Measurements from ENCODE around the gene RAB3C. TPM values are rescaled to one million over a fixed set of nuclear protein-coding genes. Genes with fewer than 3 reads are reported as not detected.

Gene RAB3C
- total RNA-seq, 2 experiments from 2014 or later = not detected

- DNase-seq = no peak
- TF ChIP-seq CTCF (IDR thresholded peaks at IDR 0.05) = no peak
- no peak overlapping the region for H3K4me3 ChIP-seq (ENCODE audit: low read length)
- peaks cover 28% of the 10 kb centered on the region for H3K27me3 Mint-ChIP-seq
- no peaks in the 10 kb centered on the region for H3K36me3 Mint-ChIP-seq (ENCODE audit: low read depth)
- no peak for ATAC-seq (ENCODE audit: poor library complexity)
- POLR2A ChIA-PET = no interaction called here
- H3K4me3 Mint-ChIP-seq = no peak overlapping the region
- H3K4me1 Mint-ChIP-seq (ENCODE audit: low read depth) = no peaks in the 10 kb centered on the region
- no peak overlapping the region for H3K27ac Mint-ChIP-seq
- no peaks in the 10 kb centered on the region for H3K4me1 ChIP-seq (ENCODE audit: insufficient read depth, low read length)
- no peaks in the 10 kb centered on the region for H3K27me3 ChIP-seq (ENCODE audit: control insufficient read depth in 1 of 2, insufficient read depth in 2 of 2, low read length in 2 of 2)
- intact Hi-C loops (cut with DNase I, micrococcal nuclease) = no loop called here
- H3K9me3 ChIP-seq (ENCODE audit: control insufficient read depth in 1 of 2, insufficient read depth in 1 of 2, low read length in 2 of 2) = no peaks in the 10 kb centered on the region
- no peaks in the 10 kb centered on the region for H3K36me3 ChIP-seq (ENCODE audit: insufficient read depth, low read length)
- no peaks in the 10 kb centered on the region for H3K9me3 Mint-ChIP-seq
- CTCF ChIA-PET = no interaction called here
- H3K27ac ChIP-seq (ENCODE audit: low read depth in 1 of 2, low read length in 2 of 2) = no peak overlapping the region
These were observed 277.8 kb downstream of the RAB3C start for GRCh38 chr5:58860680-58861079.

GRCh38 chr5:58868931-58869330, 286.1 kb downstream of the RAB3C start:
- H3K4me3 Mint-ChIP-seq = no peak overlapping the region
- CTCF ChIA-PET = no interaction called here
- POLR2A ChIA-PET = no interaction called here
- no peak for TF ChIP-seq CTCF (IDR thresholded peaks at IDR 0.05)
- H3K9me3 Mint-ChIP-seq = no peaks in the 10 kb centered on the region
- DNase-seq = no peak
- intact Hi-C loops (cut with DNase I, micrococcal nuclease) = no loop called here
- peaks cover 5% of the 10 kb centered on the region for H3K27me3 Mint-ChIP-seq
- H3K27ac ChIP-seq (ENCODE audit: low read depth in 1 of 2, low read length in 2 of 2) = no peak overlapping the region
- no peak overlapping the region for H3K27ac Mint-ChIP-seq
- H3K4me1 Mint-ChIP-seq (ENCODE audit: low read depth) = no peaks in the 10 kb centered on the region
- no peaks in the 10 kb centered on the region for H3K4me1 ChIP-seq (ENCODE audit: insufficient read depth, low read length)
- H3K4me3 ChIP-seq (ENCODE audit: low read length) = no peak overlapping the region
- no peak for ATAC-seq (ENCODE audit: poor library complexity)
- no peaks in the 10 kb centered on the region for H3K36me3 Mint-ChIP-seq (ENCODE audit: low read depth)
- no peaks in the 10 kb centered on the region for H3K36me3 ChIP-seq (ENCODE audit: insufficient read depth, low read length)
- H3K27me3 ChIP-seq (ENCODE audit: control insufficient read depth in 1 of 2, insufficient read depth in 2 of 2, low read length in 2 of 2) = no peaks in the 10 kb centered on the region
- no peaks in the 10 kb centered on the region for H3K9me3 ChIP-seq (ENCODE audit: control insufficient read depth in 1 of 2, insufficient read depth in 1 of 2, low read length in 2 of 2)

GRCh38 chr5:58871648-58872242, 288.9 kb downstream of the RAB3C start:
- H3K36me3 Mint-ChIP-seq (ENCODE audit: low read depth) = no peaks in the 10 kb centered on the region
- Histone ChIP-seq H3K4me1 (ENCODE audit: insufficient read depth, low read length) (no peaks in the 10 kb centered on the region), H3K27ac (ENCODE audit: low read depth in 1 of 2, low read length in 2 of 2) (no peak overlapping the region), H3K9me3 (ENCODE audit: control insufficient read depth in 1 of 2, insufficient read depth in 1 of 2, low read length in 2 of 2) (no peaks in the 10 kb centered on the region), H3K27me3 (ENCODE audit: control insufficient read depth in 1 of 2, insufficient read depth in 2 of 2, low read length in 2 of 2) (peaks cover 0 to 4% of the 10 kb centered on the region in 2 experiments), H3K36me3 (ENCODE audit: insufficient read depth, low read length) (no peaks in the 10 kb centered on the region), H3K4me3 (ENCODE audit: low read length) (no peak overlapping the region)
- H3K27me3 Mint-ChIP-seq = peaks cover 19% of the 10 kb centered on the region
- H3K9me3 Mint-ChIP-seq = no peaks in the 10 kb centered on the region
- no peak overlapping the region for H3K27ac Mint-ChIP-seq
- no peak for ATAC-seq (ENCODE audit: poor library complexity)
- peak in 6 of 14 experiments; percentile 11 to 55 (median 32) for DNase-seq
- ChIA-PET CTCF (interaction anchor here (2.5 kb wide), 1 partner anchor 15 kb away, joined by 5 read pairs; no protein-coding TSS in a partner anchor), POLR2A (no interaction called here)
- no peaks in the 10 kb centered on the region for H3K4me1 Mint-ChIP-seq (ENCODE audit: low read depth)
- peak; percentile 90 for TF ChIP-seq CTCF (IDR thresholded peaks at IDR 0.05)
- intact Hi-C loops (cut with DNase I, micrococcal nuclease) = loop anchor here (5.0 kb wide), 4 partner anchors 511 to 931 kb away; no protein-coding TSS in a partner anchor
- no peak overlapping the region for H3K4me3 Mint-ChIP-seq

Data from CD4-positive, alpha-beta T cell (primary cell).